ENCODE measurements around the gene TMEM198. TPM values are rescaled to one million over a fixed set of nuclear protein-coding genes. Genes with fewer than 3 reads are reported as not detected.

Gene TMEM198, protein sequence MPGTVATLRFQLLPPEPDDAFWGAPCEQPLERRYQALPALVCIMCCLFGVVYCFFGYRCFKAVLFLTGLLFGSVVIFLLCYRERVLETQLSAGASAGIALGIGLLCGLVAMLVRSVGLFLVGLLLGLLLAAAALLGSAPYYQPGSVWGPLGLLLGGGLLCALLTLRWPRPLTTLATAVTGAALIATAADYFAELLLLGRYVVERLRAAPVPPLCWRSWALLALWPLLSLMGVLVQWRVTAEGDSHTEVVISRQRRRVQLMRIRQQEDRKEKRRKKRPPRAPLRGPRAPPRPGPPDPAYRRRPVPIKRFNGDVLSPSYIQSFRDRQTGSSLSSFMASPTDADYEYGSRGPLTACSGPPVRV
- polyA plus RNA-seq (2013, experiment 1 of 2), result 6.3 TPM
- 5.6 TPM for polyA plus RNA-seq (2013, experiment 2 of 2)

DNA sequence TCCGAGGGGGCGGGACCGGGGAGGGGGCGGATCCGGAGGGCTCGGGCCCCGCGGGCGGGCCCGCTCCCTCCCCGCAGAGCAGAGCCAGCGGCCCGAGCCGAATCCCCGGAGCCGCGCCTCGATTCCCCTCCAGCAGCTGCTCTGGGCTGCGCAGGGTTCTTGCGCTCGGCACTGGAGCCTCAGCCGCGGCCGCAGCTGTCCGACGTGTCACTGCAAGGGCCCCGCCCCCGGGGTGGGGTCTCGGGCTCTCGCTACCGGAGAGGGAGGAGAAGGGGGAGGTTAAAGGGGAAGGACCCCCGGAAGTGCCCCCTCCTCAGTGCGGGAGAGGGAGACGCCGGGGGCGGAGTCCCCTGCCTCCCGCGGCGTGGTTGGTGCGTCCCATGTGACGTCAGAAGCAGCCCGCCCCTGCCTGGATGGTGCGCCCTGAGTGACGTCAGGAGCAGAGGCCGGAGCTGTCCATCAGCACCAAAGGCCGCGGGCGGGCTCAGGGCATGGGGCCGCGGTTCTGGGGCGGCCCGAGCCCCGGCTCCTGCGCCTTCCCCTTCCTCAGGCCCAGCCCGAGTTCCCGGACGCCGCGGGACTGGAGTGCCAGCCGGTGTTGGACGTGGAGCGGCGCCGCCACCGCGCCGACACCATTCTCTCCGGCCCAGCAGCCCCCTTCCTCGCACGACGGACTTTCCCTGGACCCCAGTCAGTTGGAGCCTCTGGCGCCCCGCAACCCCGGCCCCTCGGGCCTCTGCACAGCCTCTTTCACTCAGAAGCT, at the start of gene TMEM198, which contains the start of gene CHPF:
TSS of gene TMEM198 (plus strand) at position 433 of the 763 bp plus-strand sequence. CDS start 700 bp downstream, outside the sequence.
TSS of gene CHPF (minus strand) at position 214 of the 763 bp plus-strand sequence. CDS start 271 bp downstream, outside the sequence.
- Histone ChIP-seq H3K9me3 (ENCODE audit: insufficient read depth, low read depth, low read length) (no peaks in the 10 kb centered on the region), H3K27ac (ENCODE audit: low read depth, low read length) (peak within 1 kb of the TSS; percentile 70; the same call in 1 of the 2 replicates), H3K4me3 (ENCODE audit: low read length) (peak within 1 kb of the TSS; percentile 89), H3K9ac (ENCODE audit: low read depth, low read length) (peak within 1 kb of the TSS; percentile 71), H3K36me3 (ENCODE audit: insufficient read depth, low read length) (peaks cover 21% of the 10 kb centered on the region), H3K4me1 (ENCODE audit: insufficient read depth, low read length) (peaks cover 2% of the 10 kb centered on the region; the same call in 1 of the 2 replicates), H3K27me3 (ENCODE audit: insufficient read depth, low read length) (peaks cover 27% of the 10 kb centered on the region)
- WGBS, result under 1% methylated on average over 75 of the region's 75 CpGs

DNA sequence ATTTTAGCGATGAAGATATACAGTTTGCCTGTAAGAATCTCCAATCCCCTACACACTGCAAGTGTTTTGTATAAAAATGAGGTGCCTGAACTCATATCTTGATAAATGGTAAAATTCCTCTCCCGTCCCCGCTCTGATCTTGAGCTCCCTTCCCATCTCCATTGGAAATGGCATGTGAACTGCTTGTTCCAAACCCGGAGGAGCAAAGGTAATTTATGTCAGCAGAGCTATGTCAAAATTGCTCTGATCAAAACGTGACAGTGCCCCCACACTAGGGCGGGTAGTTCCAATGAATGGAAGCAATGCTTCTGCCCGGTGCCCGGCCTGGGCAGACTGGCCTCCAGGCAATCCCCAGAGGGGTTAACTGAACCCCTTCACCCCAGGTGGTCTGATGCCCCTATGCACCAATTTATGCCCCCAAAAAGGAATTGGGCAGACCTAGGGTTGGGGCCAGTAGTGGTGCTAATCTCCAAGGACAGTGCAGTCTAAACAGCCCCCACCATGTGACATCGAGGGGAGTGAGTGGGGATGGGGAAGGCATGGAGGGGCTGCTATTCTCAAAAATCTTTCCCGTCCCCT, 48.8 kb upstream of the TMEM198 start:
- Histone ChIP-seq H3K27me3 (ENCODE audit: insufficient read depth, low read length) (peaks cover 50% of the 10 kb centered on the region), H3K9me3 (ENCODE audit: insufficient read depth, low read depth, low read length) (no peaks in the 10 kb centered on the region), H3K27ac (ENCODE audit: low read depth, low read length) (no peak overlapping the region), H3K36me3 (ENCODE audit: insufficient read depth, low read length) (no peaks in the 10 kb centered on the region), H3K4me3 (ENCODE audit: low read length) (no peak overlapping the region), H3K9ac (ENCODE audit: low read depth, low read length) (no peak overlapping the region), H3K4me1 (ENCODE audit: insufficient read depth, low read length) (peaks cover 14% of the 10 kb centered on the region)
- 51% methylated on average over 7 of the region's 10 CpGs for WGBS

DNA sequence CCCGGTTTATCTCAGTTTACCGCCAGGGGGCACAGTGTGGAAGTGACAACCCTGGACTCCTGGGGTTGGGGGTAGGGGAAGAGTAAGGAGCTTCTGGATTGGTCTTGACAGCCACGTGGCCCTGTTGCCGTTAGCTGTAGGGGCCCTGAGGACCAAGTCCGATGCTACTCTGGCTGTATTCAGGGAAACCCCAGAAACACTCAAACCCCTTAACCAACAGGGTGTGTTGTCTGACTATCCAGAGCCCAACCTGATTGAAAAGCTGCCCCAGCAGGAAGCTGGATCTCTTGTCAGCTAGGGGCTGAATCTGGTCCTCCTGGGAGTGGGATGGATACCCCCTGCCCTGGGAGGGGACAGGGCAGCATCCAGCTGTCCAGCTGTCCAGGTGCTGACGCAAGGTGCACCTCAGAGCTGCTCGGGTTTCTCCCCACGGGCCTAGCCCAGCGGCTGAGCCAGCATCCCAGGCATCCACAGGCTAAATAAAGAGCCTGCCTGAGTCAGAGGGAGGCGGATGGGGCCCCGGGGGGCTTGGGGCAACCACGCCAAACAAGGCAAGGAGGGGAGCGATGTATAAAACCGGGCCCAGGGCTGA, 48.2 kb upstream of the TMEM198 start:
- no peak overlapping the region for H3K27ac ChIP-seq (ENCODE audit: low read depth, low read length)
- peaks cover 50% of the 10 kb centered on the region for H3K27me3 ChIP-seq (ENCODE audit: insufficient read depth, low read length)
- H3K36me3 ChIP-seq (ENCODE audit: insufficient read depth, low read length), result no peaks in the 10 kb centered on the region
- 35% methylated on average over 14 of the region's 14 CpGs for WGBS
- H3K4me1 ChIP-seq (ENCODE audit: insufficient read depth, low read length), result peaks cover 15% of the 10 kb centered on the region
- H3K9me3 ChIP-seq (ENCODE audit: insufficient read depth, low read depth, low read length), result no peaks in the 10 kb centered on the region
- no peak overlapping the region for H3K4me3 ChIP-seq (ENCODE audit: low read length)
- H3K9ac ChIP-seq (ENCODE audit: low read depth, low read length), result no peak overlapping the region

DNA sequence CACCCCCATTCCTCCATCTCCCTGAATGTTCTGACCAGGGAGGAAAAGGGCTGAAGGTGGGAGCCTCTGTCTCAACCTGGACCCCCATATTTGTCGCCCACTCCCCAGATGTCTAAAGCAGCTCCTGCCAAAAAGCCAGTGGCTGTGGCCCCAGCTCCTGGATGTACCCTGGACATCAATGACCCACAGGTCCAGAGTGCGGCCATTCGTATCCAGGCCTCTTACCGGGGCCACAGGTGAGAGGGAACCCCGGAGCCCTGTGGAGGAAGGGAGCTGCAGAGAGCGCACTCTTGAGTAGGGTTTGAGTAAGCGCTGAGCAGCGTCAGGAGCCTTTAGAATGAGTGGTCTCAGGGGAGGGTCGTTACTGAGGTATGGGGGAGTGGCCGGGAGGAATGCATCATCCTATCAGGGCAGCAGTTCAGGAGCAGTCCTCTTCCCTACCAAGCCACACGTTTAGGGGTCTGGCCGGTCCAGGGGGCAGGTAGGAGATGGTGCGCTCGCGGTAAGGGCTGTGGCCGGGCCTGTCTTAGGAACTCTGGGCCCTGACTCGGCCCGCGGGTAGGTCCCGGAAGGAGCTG, 47.5 kb upstream of the TMEM198 start:
- H3K9me3 ChIP-seq (ENCODE audit: insufficient read depth, low read depth, low read length), result no peaks in the 10 kb centered on the region
- H3K27me3 ChIP-seq (ENCODE audit: insufficient read depth, low read length), result peaks cover 50% of the 10 kb centered on the region
- 24% methylated on average over 20 of the region's 20 CpGs for WGBS
- H3K4me3 ChIP-seq (ENCODE audit: low read length), result peak overlapping the region; percentile 81
- H3K9ac ChIP-seq (ENCODE audit: low read depth, low read length), result no peak overlapping the region
- no peaks in the 10 kb centered on the region for H3K36me3 ChIP-seq (ENCODE audit: insufficient read depth, low read length)
- peaks cover 15% of the 10 kb centered on the region for H3K4me1 ChIP-seq (ENCODE audit: insufficient read depth, low read length)
- no peak overlapping the region for H3K27ac ChIP-seq (ENCODE audit: low read depth, low read length)

DNA sequence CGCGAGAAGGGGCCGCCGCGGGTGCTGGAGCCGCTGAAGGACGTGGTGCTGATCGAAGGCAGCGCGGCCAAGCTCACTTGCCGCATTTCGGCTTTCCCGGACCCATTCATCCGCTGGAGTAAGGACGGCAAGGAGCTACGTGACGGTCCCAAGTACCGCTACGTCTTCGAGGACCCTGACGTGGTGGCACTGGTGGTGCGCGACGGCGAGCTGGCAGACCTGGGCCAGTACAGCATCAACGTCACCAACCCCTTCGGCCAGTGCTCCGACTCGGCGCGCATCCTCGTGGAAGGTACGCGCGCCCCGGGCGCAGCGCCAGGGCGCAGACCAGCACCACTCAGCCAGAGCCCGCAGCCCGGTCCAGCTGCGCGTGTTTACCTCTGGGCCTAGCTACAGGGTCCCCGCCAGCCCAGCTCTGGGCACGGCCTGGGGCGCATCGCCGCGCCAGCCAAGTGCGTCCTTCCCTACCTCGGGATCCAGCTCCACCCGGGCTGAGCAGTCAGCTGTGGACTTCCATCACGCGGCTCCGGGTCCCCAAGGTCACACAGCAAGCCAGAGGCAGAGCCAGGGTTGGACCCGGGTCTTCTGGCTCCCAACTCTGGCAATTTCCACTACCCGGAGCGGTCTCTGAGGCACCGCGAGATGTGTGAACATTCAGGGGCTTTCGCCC, 46.9 kb upstream of the TMEM198 start:
- WGBS, result 10% methylated on average over 61 of the region's 61 CpGs
- H3K36me3 ChIP-seq (ENCODE audit: insufficient read depth, low read length), result no peaks in the 10 kb centered on the region
- H3K4me3 ChIP-seq (ENCODE audit: low read length), result peak overlapping the region; percentile 81
- H3K9me3 ChIP-seq (ENCODE audit: insufficient read depth, low read depth, low read length), result no peaks in the 10 kb centered on the region
- peaks cover 50% of the 10 kb centered on the region for H3K27me3 ChIP-seq (ENCODE audit: insufficient read depth, low read length)
- H3K4me1 ChIP-seq (ENCODE audit: insufficient read depth, low read length), result peaks cover 15% of the 10 kb centered on the region
- H3K27ac ChIP-seq (ENCODE audit: low read depth, low read length), result no peak overlapping the region
- no peak overlapping the region for H3K9ac ChIP-seq (ENCODE audit: low read depth, low read length)

DNA sequence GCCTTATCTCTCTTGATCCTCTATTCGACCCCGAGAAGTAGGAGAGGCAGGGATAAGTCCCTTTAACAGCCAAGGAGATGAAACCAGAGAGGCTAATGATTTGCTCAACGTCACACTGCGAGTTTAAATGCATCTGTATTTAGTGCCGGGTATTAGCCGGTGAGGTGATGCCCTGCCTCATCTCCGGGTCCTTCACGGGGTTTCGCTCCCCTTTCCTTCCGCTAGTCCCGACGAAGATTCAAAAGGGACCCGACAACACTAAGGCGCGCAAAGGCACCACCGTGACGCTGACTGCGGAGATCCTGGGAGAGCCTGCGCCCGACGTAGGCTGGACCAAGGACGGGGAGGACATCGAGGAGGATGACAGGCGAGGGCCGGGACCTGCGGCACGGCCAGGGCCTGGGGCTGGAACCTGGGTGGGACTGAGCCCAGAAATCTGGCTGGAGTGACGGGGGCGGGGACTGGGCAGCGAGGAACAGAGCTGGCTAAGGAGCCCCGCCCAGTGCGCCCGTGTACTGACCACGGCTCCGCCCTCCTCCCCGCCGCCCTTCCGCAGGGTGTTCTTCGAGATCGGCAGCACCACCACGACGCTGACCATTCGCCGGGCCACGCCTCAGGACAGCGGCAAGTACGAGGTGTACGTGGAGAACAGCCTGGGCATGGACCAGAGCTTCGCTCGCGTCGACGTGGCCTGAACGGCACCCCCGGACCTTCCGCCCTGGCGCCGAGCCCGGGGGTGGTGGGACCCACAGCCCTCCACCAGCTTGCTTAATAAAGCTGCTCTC, 46.1 kb upstream of the TMEM198 start:
- peaks cover 50% of the 10 kb centered on the region for H3K27me3 ChIP-seq (ENCODE audit: insufficient read depth, low read length)
- H3K9me3 ChIP-seq (ENCODE audit: insufficient read depth, low read depth, low read length), result no peaks in the 10 kb centered on the region
- H3K4me3 ChIP-seq (ENCODE audit: low read length), result peak overlapping the region; percentile 81
- 3% methylated on average over 59 of the region's 59 CpGs for WGBS
- H3K4me1 ChIP-seq (ENCODE audit: insufficient read depth, low read length), result peaks cover 15% of the 10 kb centered on the region
- no peak overlapping the region for H3K9ac ChIP-seq (ENCODE audit: low read depth, low read length)
- H3K27ac ChIP-seq (ENCODE audit: low read depth, low read length), result no peak overlapping the region
- H3K36me3 ChIP-seq (ENCODE audit: insufficient read depth, low read length), result no peaks in the 10 kb centered on the region

DNA sequence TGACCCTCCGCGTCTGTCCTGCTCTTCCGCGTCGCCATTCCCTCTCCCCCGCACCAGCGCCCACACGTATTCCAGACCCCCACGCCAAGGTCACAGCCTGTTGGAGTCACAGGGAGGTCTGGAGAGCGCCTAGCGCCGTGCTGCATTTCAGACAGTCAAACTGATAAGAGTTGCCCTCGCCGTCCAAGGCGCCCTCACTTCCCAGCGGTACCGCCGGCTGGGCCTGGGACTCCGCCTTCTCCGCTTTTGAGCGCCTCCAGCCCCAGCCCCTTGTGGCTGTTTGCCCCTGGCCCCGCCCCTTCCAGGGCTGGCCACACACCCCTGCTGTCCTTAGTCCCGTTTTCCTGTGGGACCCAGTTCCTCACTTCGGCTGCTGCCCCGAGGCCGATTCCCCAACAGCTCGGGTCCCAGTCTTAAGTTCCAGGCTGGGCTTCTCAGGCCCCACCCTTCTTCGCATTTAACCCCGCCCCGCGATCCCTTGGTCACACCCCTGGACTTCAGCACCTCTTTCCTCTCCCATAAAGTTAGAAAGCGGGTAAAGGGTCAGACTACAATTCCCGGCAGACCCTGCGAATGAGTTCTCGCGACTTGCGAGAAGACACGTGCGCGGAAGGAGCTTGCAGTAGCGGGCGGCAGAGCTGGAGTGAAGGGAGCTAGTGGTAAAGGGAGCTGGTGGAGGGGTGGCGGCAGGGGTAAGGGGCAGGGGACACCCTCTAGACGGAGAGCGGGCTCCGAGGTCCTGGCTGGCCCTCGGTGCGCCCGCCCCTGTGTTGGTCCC, 45.4 kb upstream of the TMEM198 start, which contains the start of gene GMPPA:
TSS of gene GMPPA (plus strand) at position 612 of the 778 bp plus-strand sequence. CDS start 1,085 bp downstream, outside the sequence.
- H3K27ac ChIP-seq (ENCODE audit: low read depth, low read length), result peak within 1 kb of the TSS; percentile 53; the same call in 1 of the 2 replicates
- 1% methylated on average over 49 of the region's 49 CpGs for WGBS
- no peaks in the 10 kb centered on the region for H3K9me3 ChIP-seq (ENCODE audit: insufficient read depth, low read depth, low read length)
- H3K9ac ChIP-seq (ENCODE audit: low read depth, low read length), result peak within 1 kb of the TSS; percentile 86
- peaks cover 15% of the 10 kb centered on the region for H3K4me1 ChIP-seq (ENCODE audit: insufficient read depth, low read length)
- peaks cover 48% of the 10 kb centered on the region for H3K27me3 ChIP-seq (ENCODE audit: insufficient read depth, low read length)
- 0 out of 2 replicates have a peak, but pooled peaks cover 2% of the 10 kb centered on the region for H3K36me3 ChIP-seq (ENCODE audit: insufficient read depth, low read length)
- peak within 1 kb of the TSS; percentile 81 for H3K4me3 ChIP-seq (ENCODE audit: low read length)

DNA sequence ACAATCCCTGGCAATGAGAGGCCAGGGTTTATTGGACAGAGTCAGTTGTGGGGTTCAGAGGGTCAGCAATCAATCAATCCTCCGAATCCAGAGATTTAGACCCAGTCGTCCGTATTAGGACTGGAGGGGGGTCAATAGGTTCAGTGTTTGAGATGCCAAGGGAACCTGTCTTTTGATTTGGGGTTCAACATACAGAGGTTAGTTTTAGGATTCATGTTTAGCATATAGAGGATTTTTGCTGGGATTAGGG, 44.8 kb upstream of the TMEM198 start:
- WGBS, result 10% methylated on average over 3 of the region's 3 CpGs
- peak overlapping the region; percentile 53; the same call in 1 of the 2 replicates for H3K27ac ChIP-seq (ENCODE audit: low read depth, low read length)

DNA sequence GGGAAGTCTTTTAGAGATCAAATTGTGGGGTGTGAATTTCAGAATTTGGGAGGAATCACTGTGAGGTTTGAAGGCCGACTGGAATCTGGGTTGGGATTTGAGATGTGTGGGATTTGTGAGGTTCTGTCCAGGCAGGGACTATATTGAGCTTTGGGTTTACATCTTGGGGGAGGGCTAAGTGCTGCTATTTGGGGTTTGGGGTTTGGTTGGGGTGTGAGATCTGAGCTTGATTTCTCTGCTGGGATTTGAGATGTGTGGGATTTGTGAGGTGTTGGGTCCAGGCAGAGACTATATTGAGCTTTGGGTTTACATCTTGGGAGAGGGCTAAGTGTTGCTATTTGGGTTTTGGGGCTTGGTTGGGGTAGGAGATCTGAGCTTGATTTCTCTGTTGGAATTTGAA, 44.3 kb upstream of the TMEM198 start:
- Histone ChIP-seq H3K4me3 (ENCODE audit: low read length) (peak overlapping the region; percentile 81), H3K4me1 (ENCODE audit: insufficient read depth, low read length) (peaks cover 15% of the 10 kb centered on the region), H3K27me3 (ENCODE audit: insufficient read depth, low read length) (peaks cover 38% of the 10 kb centered on the region), H3K9ac (ENCODE audit: low read depth, low read length) (peak overlapping the region; percentile 86; the same call in 1 of the 2 replicates), H3K36me3 (ENCODE audit: insufficient read depth, low read length) (peaks cover 7% of the 10 kb centered on the region; the same call in 1 of the 2 replicates), H3K9me3 (ENCODE audit: insufficient read depth, low read depth, low read length) (no peaks in the 10 kb centered on the region), H3K27ac (ENCODE audit: low read depth, low read length) (no peak overlapping the region)
- 61% methylated on average over 1 of the region's 1 CpG for WGBS

More for the DNA sequence above, 44.8 kb upstream of the TMEM198 start:
- Histone ChIP-seq H3K36me3 (ENCODE audit: insufficient read depth, low read length) (0 out of 2 replicates have a peak, but pooled peaks cover 3% of the 10 kb centered on the region), H3K4me1 (ENCODE audit: insufficient read depth, low read length) (peaks cover 15% of the 10 kb centered on the region), H3K9ac (ENCODE audit: low read depth, low read length) (peak overlapping the region; percentile 86), H3K4me3 (ENCODE audit: low read length) (peak overlapping the region; percentile 81), H3K9me3 (ENCODE audit: insufficient read depth, low read depth, low read length) (no peaks in the 10 kb centered on the region), H3K27me3 (ENCODE audit: insufficient read depth, low read length) (peaks cover 43% of the 10 kb centered on the region)
